Left lung (tissue), 10 donors: ENCODE results near the gene EZH1. TPM values are rescaled to one million over a fixed set of nuclear protein-coding genes. Genes with fewer than 3 reads are reported as not detected.
A peak's percentile ranks its signal among the peaks of the same experiment; 100 is the strongest.
"Not testable (repeated sequence)": the region's sequence is repeated elsewhere in the genome, so short reads cannot be mapped to it uniquely, and the experiment has no call there.

Experiments
- ATAC-seq: fragments of 200-7000 bp; cut with Tn5 transposase; one replicate; pipeline ENCODE4 v1.9.1; 2020; ENCODE audit warnings: moderate library complexity
- DNase-seq, 4 donors: peaks; one replicate each; pipeline ENCODE4 v3.0.0-alpha.2; 2013 to 2020
- H3K27ac ChIP-seq, 2 donors: fragments of 200-600 bp; sonication (generic) in 1 of 2; one replicate each; pipeline versions ENCODE4 v1.5.0 to v1.8.0; 2020 to 2021
- H3K27me3 ChIP-seq, 2 donors: fragments of 200-600 bp; sonication (generic) in 1 of 2; one replicate each; pipeline versions ENCODE4 v1.5.0 to v1.8.0; 2020 to 2021
- H3K36me3 ChIP-seq, 2 donors: fragments of 200-600 bp; sonication (generic) in 1 of 2; one replicate each; pipeline versions ENCODE4 v1.5.0 to v1.8.0; 2020 to 2021
- H3K4me1 ChIP-seq, 2 donors: fragments of 200-600 bp; one replicate each; pipeline ENCODE4 v1.8.0; 2021
- H3K4me3 ChIP-seq, 2 donors: fragments of 200-600 bp; sonication (generic) in 1 of 2; one replicate each; pipeline versions ENCODE4 v1.5.0 to v1.8.0; 2020 to 2021; ENCODE audit warnings: mild to moderate bottlenecking in 1 of 2
- H3K9me3 ChIP-seq, 2 donors: fragments of 200-600 bp; sonication (generic) in 1 of 2; one replicate each; pipeline versions ENCODE4 v1.5.0 to v1.8.0; 2020 to 2021
- CTCF ChIP-seq, 2 donors: fragments of 200-600 bp; sonication (generic) in 1 of 2; IDR thresholded peaks; one replicate each; pipeline versions ENCODE4 v1.5.0 to v1.8.0; 2021; ENCODE audit warnings: antibody characterized with exemption in 2 of 2
- intact Hi-C, 2 donors: fragments of 100-400 bp; cut with DNase I; formaldehyde crosslinking; loops; one replicate each; pipeline versions ENCODE4 v1.11.2 to v1.14.2; 2022
- polyA plus RNA-seq, 6 donors: library from polyadenylated mRNA; unstranded; fragments of 120-200 nt; gene quantifications; one replicate each; pipeline ENCODE4 v1.2.1, GENCODE V29; 2013; ENCODE audit not compliant: insufficient read length in 6 of 6
- total RNA-seq, 2 donors: library from RNA; stranded (reverse); fragmentation: NEBNext Ultra II Directional; extraction: Animal tissue kit (Norgen Biotek cat#: 25700); gene quantifications; one replicate each; pipeline ENCODE4 v1.2.1, GENCODE V29; 2021
- donor health status: DM: no; HTN: yes; CAD: no.
- donor health status: DM: no; HTN: no; CAD: no.

The EZH1 gene
- total and polyA plus RNA-seq, 8 donors: 31.5 to 45.9 (median 36.8) TPM

- TF ChIP-seq CTCF (IDR thresholded peaks at IDR 0.05): no peak
- Histone ChIP-seq H3K4me1 (peaks cover 24 to 33% of the 10 kb centered on the region in 2 donors), H3K36me3 (no peaks in the 10 kb centered on the region), H3K27me3 (no peaks in the 10 kb centered on the region), H3K4me3 (peak overlapping the region; percentile 56 to 84), H3K27ac (peak overlapping the region; percentile 80 to 84), H3K9me3 (no peaks in the 10 kb centered on the region)
- ATAC-seq (peak; percentile 90), DNase-seq (peak in 3 of 4 donors; percentile 56 to 90 (median 81))
- intact Hi-C loops: no loop called here
Measured at GRCh38 chr17:42744283-42744805, 496 bp downstream of the EZH1 start.

GRCh38 chr17:42743595-42744282 is 1.1 kb downstream of the EZH1 start:
- Histone ChIP-seq H3K4me3 (peak overlapping the region; percentile 56 to 84), H3K9me3 (no peaks in the 10 kb centered on the region), H3K4me1 (peaks cover 18 to 33% of the 10 kb centered on the region in 2 donors), H3K36me3 (no peaks in the 10 kb centered on the region), H3K27me3 (no peaks in the 10 kb centered on the region), H3K27ac (peak overlapping the region; percentile 80 to 84)
- DNase-seq: no peak
- intact Hi-C loops: no loop called here
- TF ChIP-seq CTCF (IDR thresholded peaks at IDR 0.05): no peak
- ATAC-seq: no peak

GRCh38 chr17:42742916-42743315 is 1.9 kb downstream of the EZH1 start:
- H3K9me3 ChIP-seq, H3K36me3 ChIP-seq, ATAC-seq, H3K4me3 ChIP-seq, DNase-seq, H3K27me3 ChIP-seq, intact Hi-C loops: not testable (repeated sequence)
- Histone ChIP-seq H3K27ac (peak overlapping the region in 1 of 2 donors; percentile 84), H3K4me1 (peaks cover 18 to 33% of the 10 kb centered on the region in 2 donors)

- no peak for TF ChIP-seq CTCF (IDR thresholded peaks at IDR 0.05)
- Histone ChIP-seq H3K36me3 (no peaks in the 10 kb centered on the region), H3K9me3 (no peaks in the 10 kb centered on the region), H3K4me1 (peaks cover 18 to 44% of the 10 kb centered on the region in 2 donors), H3K27ac (peak overlapping the region in 1 of 2 donors; percentile 37), H3K4me3 (no peak overlapping the region), H3K27me3 (no peaks in the 10 kb centered on the region)
- no peak for DNase-seq
- ATAC-seq: no peak
- intact Hi-C loops: no loop called here
Measured at GRCh38 chr17:42740699-42741098, 4.1 kb downstream of the EZH1 start.

GRCh38 chr17:42725143-42725542 is 19.7 kb downstream of the EZH1 start:
- Histone ChIP-seq H3K36me3 (peaks cover 0 to 100% of the 10 kb centered on the region in 2 donors), H3K4me3 (no peak overlapping the region), H3K9me3 (no peaks in the 10 kb centered on the region), H3K4me1 (no peaks in the 10 kb centered on the region), H3K27ac (no peak overlapping the region), H3K27me3 (no peaks in the 10 kb centered on the region)
- TF ChIP-seq CTCF (IDR thresholded peaks at IDR 0.05): no peak
- no peak for DNase-seq
- intact Hi-C loops: no loop called here
- no peak for ATAC-seq
